H7 (cell line): ENCODE measurements around the gene SH3RF3. TPM values are rescaled to one million over a fixed set of nuclear protein-coding genes. Genes with fewer than 3 reads are reported as not detected.

Experiments used
- DNase-seq: peaks from one replicate; pipeline ENCODE4 v3.0.0; 2012
- H3K27me3 ChIP-seq: 2 replicates; pipeline ENCODE4 v1.6.0; 2011; ENCODE audit warnings: mild to moderate bottlenecking, low read length; ENCODE audit not compliant: control insufficient read depth, insufficient read depth
- H3K36me3 ChIP-seq: replicated peaks from 2 replicates; pipeline ENCODE4 v1.5.1; 2011; ENCODE audit warnings: low read length; ENCODE audit not compliant: control insufficient read depth, insufficient read depth
- H3K4me3 ChIP-seq: 2 replicates; pipeline ENCODE4 v1.5.1; 2011; ENCODE audit warnings: low read depth, mild to moderate bottlenecking, control low read depth, low read length, moderate library complexity; ENCODE audit not compliant: insufficient read depth
- total RNA-seq: library from RNA; depleted of rRNA; stranded (reverse); fragments of >200 nt; shearing (Covaris generic); gene quantifications from 2 replicates; pipeline ENCODE4 v1.2.3, GENCODE V29; 2014

The SH3RF3 gene
- total RNA-seq, 1 experiment from 2014 or later: 0.80 TPM

DNA sequence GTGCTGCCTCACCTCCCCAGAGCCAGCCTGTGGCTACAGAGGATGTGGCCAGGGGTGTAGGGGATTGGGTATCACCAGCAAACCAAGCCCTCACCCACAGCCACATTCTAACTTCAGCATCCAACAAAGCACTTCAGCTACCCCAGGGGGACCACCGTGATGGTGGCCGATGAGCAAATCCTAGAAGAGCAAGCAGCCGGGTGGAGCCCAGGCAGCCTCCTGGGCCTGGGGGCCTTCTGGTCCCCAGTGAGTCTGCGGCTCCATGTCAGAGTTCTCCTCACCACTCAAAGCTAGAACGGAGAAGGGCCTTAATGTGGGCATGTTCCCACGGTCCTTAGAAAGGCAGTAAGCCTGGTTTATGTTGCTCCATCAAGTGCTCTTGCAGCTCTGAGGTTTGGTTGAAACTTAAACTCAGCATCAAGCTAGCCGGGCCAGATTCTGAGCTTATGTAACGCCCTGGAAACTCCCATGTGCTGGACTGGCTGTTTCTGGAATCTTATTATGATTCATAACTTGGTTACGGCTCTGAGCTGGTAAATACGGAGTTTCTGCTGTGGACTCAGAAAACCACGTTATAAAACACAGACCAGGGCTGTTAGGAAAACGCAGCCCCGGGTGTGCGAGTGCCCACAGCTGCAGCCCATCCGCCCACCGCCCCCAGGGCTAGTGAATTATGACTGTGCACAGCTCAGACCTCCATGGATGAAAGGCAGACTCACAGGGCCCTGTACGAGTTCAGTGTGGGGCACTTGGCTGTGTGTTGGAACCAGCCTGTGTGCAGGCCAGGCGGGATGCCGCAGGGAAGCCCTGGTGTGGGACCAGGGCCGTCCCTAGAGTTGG, 385.0 kb downstream of the SH3RF3 start:
- Histone ChIP-seq H3K4me3 (no peak overlapping the region), H3K36me3 (no peaks in the 10 kb centered on the region), H3K27me3 (no peaks in the 10 kb centered on the region)
- DNase-seq: no peak

DNA sequence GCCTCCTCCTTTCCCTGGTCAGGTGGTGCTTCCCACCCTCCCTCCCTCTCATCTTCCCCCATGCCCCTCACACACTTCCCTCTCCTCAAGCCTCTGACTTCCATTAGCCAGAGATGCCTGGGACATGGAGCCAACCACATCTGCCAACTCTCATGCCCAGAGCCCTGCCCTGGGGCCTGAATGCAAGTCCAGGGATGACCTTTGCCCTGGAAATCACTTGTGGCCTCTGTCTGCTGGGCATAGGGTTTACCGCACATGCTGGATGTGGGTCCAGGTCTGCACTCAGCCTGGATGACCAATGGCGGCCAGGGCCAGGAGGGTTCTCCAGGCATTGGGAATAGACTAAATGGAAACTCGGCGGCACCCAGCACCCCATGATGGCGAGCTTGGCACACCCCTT, 385.9 kb downstream of the SH3RF3 start:
- no peaks in the 10 kb centered on the region for H3K36me3 ChIP-seq
- no peaks in the 10 kb centered on the region for H3K27me3 ChIP-seq
- DNase-seq: no peak
- H3K4me3 ChIP-seq: no peak overlapping the region

DNA sequence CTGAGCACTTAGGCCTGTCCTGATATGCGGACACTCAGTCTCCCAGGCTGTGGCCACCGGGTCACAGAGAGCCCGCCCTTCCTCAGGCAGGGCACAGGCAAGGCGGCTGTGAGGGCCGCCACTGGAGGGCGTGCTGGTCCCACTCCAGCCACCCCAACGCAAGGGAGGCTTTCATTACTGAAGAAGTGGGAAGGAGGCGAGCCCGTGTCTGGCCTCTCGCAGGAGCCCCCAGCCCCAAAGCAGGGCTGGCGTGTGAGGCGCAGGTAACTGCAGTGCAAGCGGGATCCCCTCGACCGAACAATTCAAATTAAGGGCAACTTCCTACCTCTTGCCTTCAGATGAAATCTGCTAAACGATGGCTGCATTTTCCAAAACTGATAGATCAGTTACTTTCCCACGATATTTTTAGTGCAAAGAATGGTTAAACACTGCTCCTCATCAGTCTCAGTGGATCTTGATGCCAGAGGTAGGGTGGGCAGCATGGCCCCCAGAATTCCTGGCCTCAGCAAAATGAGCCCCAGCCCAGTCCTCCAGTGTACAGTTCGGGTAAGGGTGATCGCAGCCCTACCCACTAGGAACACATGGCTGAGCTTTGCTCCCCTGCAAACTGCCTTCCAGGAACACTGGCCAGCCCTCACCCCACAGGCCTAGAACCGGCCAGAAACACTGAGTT, 387.6 kb downstream of the SH3RF3 start:
- no peak overlapping the region for H3K4me3 ChIP-seq
- no peaks in the 10 kb centered on the region for H3K27me3 ChIP-seq
- peak; percentile 98 for DNase-seq
- no peaks in the 10 kb centered on the region for H3K36me3 ChIP-seq

DNA sequence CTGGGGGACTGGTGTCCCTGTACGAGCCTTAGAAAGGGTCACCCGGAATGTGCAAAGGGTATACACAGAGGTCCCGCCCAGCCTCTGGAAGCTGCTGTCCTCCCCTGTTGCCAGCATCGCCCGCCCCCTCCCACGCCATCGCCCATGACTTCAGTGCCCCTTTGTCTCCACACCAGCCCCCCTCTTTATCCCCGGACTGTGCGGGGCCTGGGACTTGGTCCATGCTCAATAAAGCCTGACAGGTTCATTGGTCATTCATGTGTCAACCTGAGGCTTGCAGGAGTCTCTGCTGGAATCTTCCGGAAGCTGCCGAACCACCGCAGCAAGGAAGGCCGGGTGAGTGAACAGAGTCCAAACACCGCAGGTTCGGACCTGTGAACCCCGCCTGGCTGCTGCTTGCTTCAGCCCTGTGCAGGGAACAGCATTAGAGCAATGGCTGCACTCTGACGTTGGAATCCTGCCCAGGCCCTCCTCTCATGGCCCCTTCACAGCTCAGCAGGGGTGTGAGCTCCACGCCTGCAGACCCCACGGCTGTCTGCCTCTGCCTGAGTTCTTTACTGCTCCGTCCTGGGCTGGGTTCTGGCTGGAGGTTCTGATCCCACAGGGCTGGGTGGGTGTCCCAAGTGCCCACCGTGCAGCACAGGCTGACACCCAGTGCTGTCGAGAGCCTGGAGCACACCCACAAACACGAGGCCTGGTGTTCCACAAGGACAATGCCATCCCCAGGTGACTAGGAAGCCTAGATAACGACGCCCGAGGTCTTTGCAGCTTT, 388.3 kb downstream of the SH3RF3 start:
- DNase-seq: no peak
- Histone ChIP-seq H3K27me3 (no peaks in the 10 kb centered on the region), H3K4me3 (no peak overlapping the region), H3K36me3 (no peaks in the 10 kb centered on the region)

DNA sequence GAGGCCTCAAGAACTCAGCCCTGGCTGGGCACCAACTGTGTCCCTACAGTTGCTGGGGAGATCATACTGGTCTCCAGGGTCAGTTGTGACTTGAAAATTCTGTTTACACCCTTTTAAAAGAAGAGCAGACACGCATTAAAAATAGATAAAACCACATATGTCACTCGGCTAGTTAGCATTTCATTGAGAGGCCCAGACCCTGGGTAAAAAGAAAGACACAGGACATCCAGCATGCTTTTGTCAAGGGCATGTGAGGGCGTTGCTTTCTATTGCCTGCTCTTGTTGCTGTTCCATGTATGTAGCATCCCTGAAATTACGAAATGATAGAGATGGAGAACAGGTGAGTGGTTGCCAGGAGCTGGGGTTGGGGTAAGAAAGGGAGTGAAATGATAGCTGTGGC, 390.5 kb downstream of the SH3RF3 start:
- Histone ChIP-seq H3K36me3 (no peaks in the 10 kb centered on the region), H3K4me3 (no peak overlapping the region), H3K27me3 (no peaks in the 10 kb centered on the region)
- DNase-seq: no peak

DNA sequence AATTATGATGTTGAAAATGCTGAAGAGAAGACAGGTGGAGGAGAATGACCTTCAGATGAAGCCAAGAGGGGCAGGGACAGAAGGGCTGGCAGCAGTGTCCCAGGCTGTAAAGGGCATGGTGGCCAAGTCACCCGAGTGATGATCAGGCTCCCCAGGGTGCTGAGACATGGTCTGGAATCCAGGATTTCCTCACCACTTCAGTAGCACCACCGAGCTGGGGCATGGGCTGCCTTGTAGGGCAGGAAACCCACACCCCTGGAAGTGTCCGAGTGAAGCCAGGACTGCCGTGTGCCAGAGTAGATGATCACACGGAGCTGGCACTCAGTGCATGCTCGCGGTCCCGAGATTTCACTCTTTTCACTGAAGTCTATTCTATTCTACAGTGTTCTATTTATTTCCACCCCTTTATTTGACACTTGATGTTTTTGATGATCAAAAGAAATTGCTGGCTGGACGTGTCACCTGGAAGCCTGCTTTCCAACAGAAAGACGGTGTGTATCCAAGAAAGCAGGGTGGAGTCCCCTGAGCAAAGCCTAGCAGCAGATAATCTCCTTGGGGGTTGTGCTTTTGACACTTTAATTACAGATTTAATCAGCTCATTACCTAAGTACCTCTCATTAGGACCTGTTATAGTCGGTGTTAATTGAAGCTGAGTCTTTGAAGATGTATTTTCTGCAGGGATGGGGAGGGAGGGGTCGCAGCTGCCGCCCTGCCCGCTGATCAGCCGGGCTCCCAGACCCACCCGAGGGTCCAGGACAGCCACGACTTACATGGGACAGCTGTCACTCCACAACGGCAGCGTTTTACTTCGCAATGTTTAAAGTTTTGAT, 392.4 kb downstream of the SH3RF3 start:
- Histone ChIP-seq H3K36me3 (no peaks in the 10 kb centered on the region), H3K4me3 (no peak overlapping the region), H3K27me3 (no peaks in the 10 kb centered on the region)
- peak; percentile 19 for DNase-seq

DNA sequence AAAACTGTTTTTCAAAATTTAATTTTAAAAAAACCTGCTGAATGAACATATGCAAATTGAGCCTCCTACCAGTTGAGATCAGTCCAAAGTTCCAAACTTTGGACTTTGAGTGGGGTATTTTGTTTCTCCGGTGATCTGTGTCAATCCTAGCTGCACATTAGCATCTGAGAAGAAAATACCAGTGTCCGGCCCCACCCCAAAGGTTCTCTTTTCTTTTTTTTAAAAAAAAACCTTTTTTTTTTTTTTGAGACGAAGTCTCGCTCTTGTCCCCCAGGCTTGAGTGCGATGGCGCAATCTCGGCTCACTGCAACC, 393.0 kb downstream of the SH3RF3 start:
- no peak overlapping the region for H3K4me3 ChIP-seq
- DNase-seq: no peak
- no peaks in the 10 kb centered on the region for H3K36me3 ChIP-seq
- H3K27me3 ChIP-seq: no peaks in the 10 kb centered on the region

DNA sequence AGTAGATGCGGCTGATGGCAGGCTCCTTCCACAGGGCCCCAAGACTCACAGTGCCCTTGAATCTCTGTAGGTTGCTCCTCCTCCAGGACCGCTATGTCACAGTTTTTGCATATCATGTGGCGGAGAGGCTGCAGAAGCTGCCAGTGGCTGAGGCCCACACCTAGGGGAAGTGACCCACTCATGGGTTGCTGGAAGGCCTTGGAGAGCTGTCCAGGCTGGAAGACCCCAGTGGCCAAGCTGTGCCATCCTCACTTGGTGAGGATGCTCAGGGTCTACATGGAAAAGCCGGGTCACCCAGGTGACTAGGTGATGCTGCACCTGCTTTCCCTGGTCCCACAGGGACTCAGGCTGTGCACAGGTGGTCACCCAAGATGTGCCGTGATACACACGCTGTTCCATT, 394.1 kb downstream of the SH3RF3 start:
- Histone ChIP-seq H3K27me3 (no peaks in the 10 kb centered on the region), H3K36me3 (no peaks in the 10 kb centered on the region), H3K4me3 (no peak overlapping the region)
- DNase-seq: peak; percentile 16

DNA sequence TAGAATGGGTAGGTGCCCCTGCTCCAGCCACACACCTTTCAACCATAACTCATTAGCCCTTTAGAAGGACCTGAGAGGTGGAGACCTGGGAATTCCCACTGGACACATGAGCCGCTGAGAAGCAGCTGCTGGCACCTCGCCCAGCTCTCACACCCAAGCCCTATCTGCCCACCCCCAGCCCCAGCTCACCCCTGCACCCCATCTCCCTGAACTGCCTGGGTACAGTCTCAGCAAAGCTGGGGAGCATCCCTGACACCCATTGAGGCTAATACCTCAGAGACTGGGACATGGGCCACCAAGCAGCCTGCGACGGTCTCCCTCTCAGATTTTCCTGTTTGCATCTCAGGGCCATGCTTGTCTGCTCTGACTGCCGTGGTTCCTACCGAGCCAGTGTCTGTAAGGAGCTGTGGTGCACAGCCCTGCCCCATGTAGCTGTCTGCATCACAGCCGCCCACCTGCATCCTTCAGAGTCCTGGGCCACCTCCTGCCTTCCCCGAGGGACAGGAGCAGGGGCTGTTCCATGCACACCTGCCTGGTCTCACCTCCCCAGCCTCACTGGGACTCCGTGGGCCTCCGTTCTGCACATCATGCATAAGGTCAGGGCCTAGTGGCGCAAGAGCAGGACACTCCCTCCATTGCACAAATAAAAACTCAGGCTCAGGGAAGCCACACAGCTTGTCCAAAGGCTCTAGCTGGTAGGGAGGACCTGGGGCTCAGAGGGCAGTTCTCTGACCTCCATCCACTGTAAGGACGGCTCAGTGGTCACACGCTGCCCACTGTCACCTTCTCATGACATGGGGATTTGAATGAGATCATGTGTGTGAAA, 394.7 kb downstream of the SH3RF3 start:
- Histone ChIP-seq H3K27me3 (no peaks in the 10 kb centered on the region), H3K4me3 (no peak overlapping the region), H3K36me3 (no peaks in the 10 kb centered on the region)
- peak; percentile 19 for DNase-seq

DNA sequence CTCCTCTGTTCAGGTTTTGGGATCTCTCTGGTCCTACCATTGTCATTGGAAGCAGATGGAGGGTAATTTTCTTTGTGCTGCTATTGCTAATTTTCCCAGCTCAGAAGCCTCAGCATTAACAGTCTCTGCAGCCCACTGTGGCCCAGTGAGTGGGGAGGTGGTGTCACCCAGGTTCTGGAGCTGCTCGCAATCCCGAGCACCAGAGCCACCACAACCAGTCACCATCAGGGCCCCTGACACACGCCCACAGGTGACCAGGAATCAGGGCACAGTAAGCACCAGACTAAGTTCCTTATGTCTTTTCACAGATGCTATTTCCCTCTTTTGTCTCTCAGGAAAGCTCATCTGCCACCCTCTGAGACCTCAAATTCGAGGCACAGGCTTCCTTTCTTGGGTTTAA, 396.8 kb downstream of the SH3RF3 start:
- no peak overlapping the region for H3K4me3 ChIP-seq
- peak; percentile 16 for DNase-seq
- H3K27me3 ChIP-seq: no peaks in the 10 kb centered on the region
- H3K36me3 ChIP-seq: no peaks in the 10 kb centered on the region

DNA sequence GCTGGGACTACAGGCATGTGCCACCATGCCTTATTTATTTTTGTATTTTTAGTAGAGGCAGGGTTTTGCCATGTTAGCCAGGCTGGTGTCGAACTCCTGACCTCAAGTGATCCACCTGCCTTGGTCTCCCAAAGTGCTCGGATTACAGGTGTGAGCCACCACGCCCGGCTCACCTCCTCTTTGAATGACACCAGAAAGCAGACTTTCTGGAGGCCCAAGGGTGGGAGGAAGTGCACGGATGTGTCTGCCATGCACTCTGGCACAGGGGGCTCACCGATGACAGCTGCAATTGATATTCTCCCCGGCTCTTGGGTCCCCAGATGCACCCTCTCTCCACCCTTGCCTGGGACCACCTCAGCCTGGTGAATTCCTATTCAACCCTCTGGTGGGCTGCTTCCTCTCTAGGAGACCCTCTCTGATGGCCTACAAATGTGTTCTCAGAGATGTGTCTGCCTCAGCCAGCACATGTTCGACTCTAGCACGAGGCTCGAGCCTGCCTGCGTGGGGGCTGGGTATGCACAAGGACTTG, 397.5 kb downstream of the SH3RF3 start:
- no peaks in the 10 kb centered on the region for H3K36me3 ChIP-seq
- DNase-seq: no peak
- H3K27me3 ChIP-seq: no peaks in the 10 kb centered on the region
- H3K4me3 ChIP-seq: no peak overlapping the region

DNA sequence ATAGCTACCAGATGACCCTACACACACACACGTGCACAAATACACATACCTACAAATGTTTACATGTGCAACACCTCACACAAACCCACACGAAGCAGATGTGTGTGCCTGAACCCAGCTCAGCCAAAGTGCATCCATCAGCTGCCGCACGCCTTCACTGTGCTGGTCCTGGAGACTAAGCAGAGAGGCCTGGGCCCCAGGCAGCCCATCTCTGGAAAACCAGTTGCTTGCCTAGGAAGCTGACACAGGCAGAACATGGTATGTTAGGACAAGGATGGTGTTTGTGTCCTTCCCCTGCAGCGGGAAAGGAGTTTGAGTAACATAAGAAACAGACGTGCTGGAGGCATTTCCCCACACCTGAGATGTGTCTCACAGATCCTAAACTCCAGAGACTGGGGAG, 398.1 kb downstream of the SH3RF3 start:
- H3K36me3 ChIP-seq: no peaks in the 10 kb centered on the region
- DNase-seq: peak; percentile 14
- no peak overlapping the region for H3K4me3 ChIP-seq
- H3K27me3 ChIP-seq: no peaks in the 10 kb centered on the region

DNA sequence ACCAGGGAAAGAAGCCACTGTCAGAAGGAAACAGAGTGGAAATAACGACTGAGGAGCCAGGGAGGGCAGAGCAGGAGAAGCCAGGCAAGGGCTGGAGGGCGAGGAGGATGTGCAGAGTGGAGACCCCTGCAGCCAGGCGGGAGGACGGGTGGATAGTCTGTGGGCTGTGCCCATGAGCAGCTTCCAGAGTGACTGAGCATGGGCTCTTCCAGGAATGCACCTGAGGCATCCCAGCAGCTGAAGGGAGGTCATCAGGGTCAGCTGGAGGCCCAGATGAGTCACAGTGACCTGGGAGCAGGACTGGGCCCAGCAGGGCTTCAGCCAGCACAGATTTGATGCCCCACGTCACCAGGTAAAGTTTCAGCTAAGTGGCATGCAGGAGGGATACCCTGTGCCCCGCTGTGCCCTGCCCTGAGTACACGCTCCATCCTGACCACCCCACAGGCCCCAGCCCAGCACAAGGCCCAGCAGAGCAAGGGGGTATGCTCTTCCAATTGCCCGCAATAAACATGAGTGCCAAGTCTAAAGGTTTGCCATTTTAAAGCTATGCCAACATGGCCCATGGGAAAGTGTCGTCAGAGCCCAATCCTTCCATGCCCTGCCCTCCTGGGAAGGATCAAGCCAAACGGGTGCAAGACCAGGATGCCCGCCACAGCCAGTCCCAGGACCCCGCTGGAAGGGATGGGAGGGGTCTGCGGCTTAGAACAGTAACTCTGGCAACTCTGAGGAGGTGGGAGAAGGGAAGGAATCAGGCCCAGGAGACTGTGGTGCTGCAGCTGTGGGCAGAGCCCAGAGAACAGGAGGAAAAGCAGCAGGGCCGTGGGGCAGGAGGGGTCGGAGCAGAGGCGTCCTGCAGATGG, 399.1 kb downstream of the SH3RF3 start:
- H3K4me3 ChIP-seq: no peak overlapping the region
- H3K27me3 ChIP-seq: no peaks in the 10 kb centered on the region
- H3K36me3 ChIP-seq: no peaks in the 10 kb centered on the region
- DNase-seq: peak; percentile 21
